Tibial artery (tissue), 4 donors: ENCODE measurements around the gene NAA10.

Source experiments
- DNase-seq, 2 donors: peaks; one replicate each; pipeline ENCODE4 v3.0.0-alpha.2; 2019
- H3K27ac ChIP-seq, 2 donors: fragments of 200-600 bp; sonication (generic) in 1 of 2; 1 replicate in 1 of 2; 2 replicates in 1 of 2; pipeline ENCODE4 v1.5.1; 2018 to 2019; ENCODE audit warnings: mild to moderate bottlenecking in 1 of 2
- H3K27me3 ChIP-seq, 2 donors: fragments of 200-600 bp; sonication (generic) in 1 of 2; one replicate each; pipeline versions ENCODE4 v1.5.1 to v1.6.0; 2016 to 2019
- H3K36me3 ChIP-seq, 3 donors: fragments of 200-600 bp; sonication (generic) in 2 of 3; one replicate each; pipeline ENCODE4 v1.5.1; 2016 to 2019; ENCODE audit warnings: mild to moderate bottlenecking in 2 of 3
- H3K4me1 ChIP-seq, 4 donors: fragments of 200-600 bp; sonication (generic) in 2 of 4; 1 replicate in 3 of 4; 2 replicates in 1 of 4; pipeline ENCODE4 v1.5.1; 2016 to 2019
- H3K4me3 ChIP-seq, 2 donors: fragments of 200-600 bp; sonication (generic) in 1 of 2; 1 replicate in 1 of 2; 2 replicates in 1 of 2; pipeline ENCODE4 v1.5.1; 2018 to 2019; ENCODE audit warnings: mild to moderate bottlenecking in 2 of 2
- H3K9me3 ChIP-seq, 3 donors: fragments of 200-600 bp; sonication (generic) in 1 of 3; one replicate each; pipeline ENCODE4 v1.5.1; 2016 to 2019
- CTCF ChIP-seq, 2 experiments: fragments of 200-600 bp in 1 of 2; fragments of 450-650 bp in 1 of 2; IDR thresholded peaks; one replicate each; pipeline ENCODE4 v1.5.1; 2017 to 2019; ENCODE audit warnings: antibody characterized with exemption in 2 of 2, mild to moderate bottlenecking in 1 of 2, moderate library complexity in 1 of 2
- intact Hi-C: fragments of 100-400 bp; cut with DNase I; formaldehyde crosslinking; loops from one replicate; pipeline ENCODE4 v1.15.0; 2023; ENCODE audit warnings: low total_unique reads

Gene NAA10

GRCh38 chrX:153958605-153959004 lies 23.8 kb upstream of the NAA10 start:
- Histone ChIP-seq H3K27ac (no peak overlapping the region), H3K4me3 (no peak overlapping the region), H3K9me3 (no peaks in the 10 kb centered on the region), H3K36me3 (peaks cover 18 to 99% (median 95%) of the 10 kb centered on the region in 3 donors), H3K4me1 (peaks cover 0 to 5% (median 2%) of the 10 kb centered on the region in 4 donors), H3K27me3 (no peaks in the 10 kb centered on the region)
- TF ChIP-seq CTCF (IDR thresholded peaks at IDR 0.05) = no peak
- intact Hi-C loops = loop anchor here (10.0 kb wide), 1 partner anchor 1004 kb away; no protein-coding TSS in a partner anchor
- DNase-seq = no peak

GRCh38 chrX:153957224-153957623 lies 22.4 kb upstream of the NAA10 start:
- peaks cover 0 to 15% (median 10%) of the 10 kb centered on the region in 4 donors for H3K4me1 ChIP-seq
- peak overlapping the region; percentile 19 to 37 for H3K27ac ChIP-seq
- DNase-seq = no peak
- no peaks in the 10 kb centered on the region for H3K9me3 ChIP-seq
- H3K4me3 ChIP-seq = no peak overlapping the region
- TF ChIP-seq CTCF (IDR thresholded peaks at IDR 0.05) = no peak
- peaks cover 22 to 93% (median 89%) of the 10 kb centered on the region in 3 donors for H3K36me3 ChIP-seq
- intact Hi-C loops = loop anchor here (10.0 kb wide), 1 partner anchor 1002 kb away; no protein-coding TSS in a partner anchor
- H3K27me3 ChIP-seq = no peaks in the 10 kb centered on the region

GRCh38 chrX:153956044-153956907 lies 21.4 kb upstream of the NAA10 start:
- peaks cover 0 to 15% (median 10%) of the 10 kb centered on the region in 4 donors for H3K4me1 ChIP-seq

GRCh38 chrX:153955228-153955732 lies 20.4 kb upstream of the NAA10 start:
- DNase-seq = no peak

More at GRCh38 chrX:153956044-153956907, 21.4 kb upstream of the NAA10 start:
- Histone ChIP-seq H3K27me3 (no peaks in the 10 kb centered on the region), H3K36me3 (peaks cover 22 to 93% (median 89%) of the 10 kb centered on the region in 3 donors), H3K27ac (peak overlapping the region in 1 of 2 donors; percentile 12), H3K9me3 (no peaks in the 10 kb centered on the region), H3K4me3 (no peak overlapping the region)
- TF ChIP-seq CTCF (IDR thresholded peaks at IDR 0.05) = no peak
- intact Hi-C loops = loop anchor here (10.0 kb wide), 1 partner anchor 1001 kb away; no protein-coding TSS in a partner anchor
- DNase-seq = no peak

More at GRCh38 chrX:153955228-153955732, 20.4 kb upstream of the NAA10 start:
- H3K36me3 ChIP-seq = peaks cover 25 to 94% (median 91%) of the 10 kb centered on the region in 3 donors
- H3K9me3 ChIP-seq = no peaks in the 10 kb centered on the region
- no peak for TF ChIP-seq CTCF (IDR thresholded peaks at IDR 0.05)
- intact Hi-C loops = loop anchor here (10.0 kb wide), 1 partner anchor 1000 kb away; no protein-coding TSS in a partner anchor
- H3K4me1 ChIP-seq = peaks cover 0 to 15% (median 10%) of the 10 kb centered on the region in 4 donors
- no peak overlapping the region for H3K4me3 ChIP-seq
- H3K27ac ChIP-seq = peak overlapping the region in 1 of 2 donors; percentile 12
- H3K27me3 ChIP-seq = no peaks in the 10 kb centered on the region
